ENCODE results near the gene TRABD2B.

The TRABD2B gene

DNA sequence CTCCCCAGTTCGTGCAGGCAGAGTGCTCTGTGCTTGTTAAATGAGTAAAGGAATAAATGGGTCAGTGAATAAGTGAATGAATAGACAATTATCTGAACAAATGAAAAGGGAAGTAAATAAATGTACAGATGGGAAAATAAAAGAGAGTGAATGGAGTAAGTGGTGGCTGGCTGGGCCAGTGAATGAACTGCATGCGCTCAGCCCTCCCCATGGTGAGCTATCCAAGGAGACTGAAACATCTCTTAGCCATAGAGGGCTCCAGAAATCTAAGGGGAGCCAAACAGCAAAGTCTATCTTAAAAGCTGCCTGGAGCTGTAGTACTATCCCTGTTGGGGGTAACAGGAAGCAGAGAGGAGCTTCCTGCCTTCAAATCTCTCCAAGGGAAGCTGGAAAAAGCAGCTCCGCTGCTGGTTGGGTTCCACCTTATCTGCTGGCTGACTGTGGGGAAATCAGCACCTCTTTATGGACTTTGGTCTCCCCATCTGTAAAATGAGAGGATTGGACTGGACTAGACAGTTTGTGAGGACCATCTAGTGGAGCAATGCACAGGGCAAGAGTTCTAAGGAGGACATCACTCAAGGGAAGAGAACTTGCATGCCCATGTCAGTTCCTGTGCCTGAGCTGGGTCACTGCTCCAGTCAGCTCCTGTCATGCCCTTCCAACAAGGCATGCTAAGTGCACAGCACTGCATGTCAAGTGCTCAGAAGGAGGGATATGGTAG lies 77.9 kb downstream of the TRABD2B start:
- TF ChIP-seq TEAD4 (IDR thresholded peaks at IDR 0.05) (no peak), NFIC (IDR thresholded peaks at IDR 0.05) (no peak), EP300 (IDR thresholded peaks at IDR 0.05; ENCODE audit: borderline replicate concordance) (no peak), YY1 (IDR thresholded peaks at IDR 0.05; ENCODE audit: low read depth) (no peak), CEBPB (IDR thresholded peaks at IDR 0.05) (no peak), TAF1 (IDR thresholded peaks at IDR 0.05; ENCODE audit: low read depth) (no peak), ZBTB7A (IDR thresholded peaks at IDR 0.05; ENCODE audit: low read depth) (no peak), RAD21 (IDR thresholded peaks at IDR 0.05; ENCODE audit: low read depth) (no peak), EGR1 (IDR thresholded peaks at IDR 0.05) (no peak), TCF12 (IDR thresholded peaks at IDR 0.05; ENCODE audit: low read depth) (no peak), FOXM1 (IDR thresholded peaks at IDR 0.05; ENCODE audit: borderline replicate concordance, low read depth) (no peak)
- TF ChIP-seq, protein P1, sequence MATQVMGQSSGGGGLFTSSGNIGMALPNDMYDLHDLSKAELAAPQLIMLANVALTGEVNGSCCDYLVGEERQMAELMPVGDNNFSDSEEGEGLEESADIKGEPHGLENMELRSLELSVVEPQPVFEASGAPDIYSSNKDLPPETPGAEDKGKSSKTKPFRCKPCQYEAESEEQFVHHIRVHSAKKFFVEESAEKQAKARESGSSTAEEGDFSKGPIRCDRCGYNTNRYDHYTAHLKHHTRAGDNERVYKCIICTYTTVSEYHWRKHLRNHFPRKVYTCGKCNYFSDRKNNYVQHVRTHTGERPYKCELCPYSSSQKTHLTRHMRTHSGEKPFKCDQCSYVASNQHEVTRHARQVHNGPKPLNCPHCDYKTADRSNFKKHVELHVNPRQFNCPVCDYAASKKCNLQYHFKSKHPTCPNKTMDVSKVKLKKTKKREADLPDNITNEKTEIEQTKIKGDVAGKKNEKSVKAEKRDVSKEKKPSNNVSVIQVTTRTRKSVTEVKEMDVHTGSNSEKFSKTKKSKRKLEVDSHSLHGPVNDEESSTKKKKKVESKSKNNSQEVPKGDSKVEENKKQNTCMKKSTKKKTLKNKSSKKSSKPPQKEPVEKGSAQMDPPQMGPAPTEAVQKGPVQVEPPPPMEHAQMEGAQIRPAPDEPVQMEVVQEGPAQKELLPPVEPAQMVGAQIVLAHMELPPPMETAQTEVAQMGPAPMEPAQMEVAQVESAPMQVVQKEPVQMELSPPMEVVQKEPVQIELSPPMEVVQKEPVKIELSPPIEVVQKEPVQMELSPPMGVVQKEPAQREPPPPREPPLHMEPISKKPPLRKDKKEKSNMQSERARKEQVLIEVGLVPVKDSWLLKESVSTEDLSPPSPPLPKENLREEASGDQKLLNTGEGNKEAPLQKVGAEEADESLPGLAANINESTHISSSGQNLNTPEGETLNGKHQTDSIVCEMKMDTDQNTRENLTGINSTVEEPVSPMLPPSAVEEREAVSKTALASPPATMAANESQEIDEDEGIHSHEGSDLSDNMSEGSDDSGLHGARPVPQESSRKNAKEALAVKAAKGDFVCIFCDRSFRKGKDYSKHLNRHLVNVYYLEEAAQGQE (IDR thresholded peaks at IDR 0.05; ENCODE audit: low read depth) = no peak
- TF ChIP-seq, protein P2, sequence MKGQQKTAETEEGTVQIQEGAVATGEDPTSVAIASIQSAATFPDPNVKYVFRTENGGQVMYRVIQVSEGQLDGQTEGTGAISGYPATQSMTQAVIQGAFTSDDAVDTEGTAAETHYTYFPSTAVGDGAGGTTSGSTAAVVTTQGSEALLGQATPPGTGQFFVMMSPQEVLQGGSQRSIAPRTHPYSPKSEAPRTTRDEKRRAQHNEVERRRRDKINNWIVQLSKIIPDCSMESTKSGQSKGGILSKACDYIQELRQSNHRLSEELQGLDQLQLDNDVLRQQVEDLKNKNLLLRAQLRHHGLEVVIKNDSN (IDR thresholded peaks at IDR 0.05) = no peak

DNA sequence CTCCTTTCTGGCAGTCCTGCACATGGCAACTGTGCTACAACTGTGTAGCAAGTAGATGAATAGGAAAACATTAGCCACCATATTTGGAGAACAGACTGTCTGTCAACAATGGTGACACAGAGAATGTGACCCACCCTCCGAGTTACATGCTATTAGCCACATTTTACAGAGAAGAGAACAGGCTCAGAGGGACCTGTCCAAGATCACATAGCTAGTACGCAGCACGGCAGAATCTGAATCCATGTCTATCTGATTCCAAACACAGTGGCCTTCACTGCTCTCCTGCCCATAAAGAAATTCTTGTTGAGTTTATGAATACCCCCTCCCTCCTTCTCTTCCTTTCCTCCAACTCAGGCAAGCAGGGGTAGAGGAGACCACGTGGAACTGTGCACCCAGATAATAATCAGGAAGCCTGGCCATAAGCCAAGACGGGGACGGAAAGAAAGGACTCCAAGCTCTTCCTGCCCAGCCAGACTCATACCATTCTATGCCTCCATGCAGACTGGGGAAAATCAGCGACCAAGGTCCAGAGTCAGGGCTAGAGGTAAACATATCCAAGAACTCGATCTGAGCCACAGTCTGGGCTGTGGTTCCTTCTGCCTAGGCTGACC lies 78.8 kb downstream of the TRABD2B start:
- TF ChIP-seq YY1 (IDR thresholded peaks at IDR 0.05; ENCODE audit: low read depth) (no peak), ZBTB7A (IDR thresholded peaks at IDR 0.05; ENCODE audit: low read depth) (no peak), RAD21 (IDR thresholded peaks at IDR 0.05; ENCODE audit: low read depth) (no peak), TAF1 (IDR thresholded peaks at IDR 0.05; ENCODE audit: low read depth) (no peak), CREB1 (IDR thresholded peaks at IDR 0.05; ENCODE audit: low read depth) (no peak), TEAD4 (IDR thresholded peaks at IDR 0.05) (no peak), EP300 (IDR thresholded peaks at IDR 0.05; ENCODE audit: borderline replicate concordance) (no peak), EGR1 (IDR thresholded peaks at IDR 0.05) (no peak), TCF12 (IDR thresholded peaks at IDR 0.05; ENCODE audit: low read depth) (no peak), NFIC (IDR thresholded peaks at IDR 0.05) (no peak), FOXM1 (IDR thresholded peaks at IDR 0.05; ENCODE audit: borderline replicate concordance, low read depth) (no peak), CEBPB (IDR thresholded peaks at IDR 0.05) (no peak)
- TF ChIP-seq, protein P1 (IDR thresholded peaks at IDR 0.05; ENCODE audit: low read depth) = no peak
- TF ChIP-seq, protein P3, sequence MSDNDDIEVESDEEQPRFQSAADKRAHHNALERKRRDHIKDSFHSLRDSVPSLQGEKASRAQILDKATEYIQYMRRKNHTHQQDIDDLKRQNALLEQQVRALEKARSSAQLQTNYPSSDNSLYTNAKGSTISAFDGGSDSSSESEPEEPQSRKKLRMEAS (IDR thresholded peaks at IDR 0.05) = no peak
- TF ChIP-seq, protein P2 (IDR thresholded peaks at IDR 0.05) = no peak

DNA sequence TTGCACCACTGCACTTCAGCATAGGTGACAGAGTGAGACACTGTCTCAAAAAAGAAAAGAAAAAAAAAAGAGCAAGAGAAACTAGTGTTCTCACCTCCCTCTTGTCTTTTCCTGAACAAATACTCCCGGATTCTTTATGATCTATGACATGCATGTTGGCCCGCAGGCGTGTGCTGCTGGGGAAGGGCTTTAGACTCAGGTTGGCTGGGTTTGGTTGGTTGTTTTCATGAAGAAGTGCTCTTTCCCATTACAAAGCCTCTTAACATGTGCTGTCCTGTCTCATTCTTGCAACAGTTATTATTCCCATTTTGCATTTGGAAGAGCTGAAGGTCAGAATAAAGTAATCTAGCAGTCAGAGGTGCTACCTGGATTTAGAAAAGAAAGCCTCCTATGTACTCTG lies 79.5 kb downstream of the TRABD2B start:
- TF ChIP-seq YY1 (IDR thresholded peaks at IDR 0.05; ENCODE audit: low read depth) = no peak
- no peak for TF ChIP-seq CREB1 (IDR thresholded peaks at IDR 0.05; ENCODE audit: low read depth)
- TF ChIP-seq, protein P2 (IDR thresholded peaks at IDR 0.05) = no peak
- TF ChIP-seq, protein P3 (IDR thresholded peaks at IDR 0.05) = no peak
- TF ChIP-seq, protein P1 (IDR thresholded peaks at IDR 0.05; ENCODE audit: low read depth) = no peak
- TF ChIP-seq ZBTB7A (IDR thresholded peaks at IDR 0.05; ENCODE audit: low read depth) = no peak
- TF ChIP-seq EP300 (IDR thresholded peaks at IDR 0.05; ENCODE audit: borderline replicate concordance) = no peak
- no peak for TF ChIP-seq TAF1 (IDR thresholded peaks at IDR 0.05; ENCODE audit: low read depth)
- no peak for TF ChIP-seq EGR1 (IDR thresholded peaks at IDR 0.05)
- TF ChIP-seq RAD21 (IDR thresholded peaks at IDR 0.05; ENCODE audit: low read depth) = no peak
- TF ChIP-seq FOXM1 (IDR thresholded peaks at IDR 0.05; ENCODE audit: borderline replicate concordance, low read depth) = no peak
- TF ChIP-seq CEBPB (IDR thresholded peaks at IDR 0.05) = no peak
- no peak for TF ChIP-seq TEAD4 (IDR thresholded peaks at IDR 0.05)
- no peak for TF ChIP-seq NFIC (IDR thresholded peaks at IDR 0.05)
- TF ChIP-seq TCF12 (IDR thresholded peaks at IDR 0.05; ENCODE audit: low read depth) = no peak
